GM18508 (cell line): ENCODE data around the gene GALNT18.

ENCODE experiments used
- ATAC-seq: cut with Tn5 transposase; IDR thresholded peaks from one replicate; pipeline ENCODE4 v1.9.1; 2021; ENCODE audit warnings: moderate number of reproducible peaks; ENCODE audit not compliant: insufficient read depth, unreplicated experiment

The GALNT18 gene

GRCh38 chr11:11338304-11338703 lies 283.5 kb downstream of the GALNT18 start:
- no peak for ATAC-seq

GRCh38 chr11:11336664-11337063 lies 285.1 kb downstream of the GALNT18 start:
- no peak for ATAC-seq

- no peak for ATAC-seq
These were observed 286.8 kb downstream of the GALNT18 start for GRCh38 chr11:11335043-11335442.

GRCh38 chr11:11334607-11335006 lies 287.2 kb downstream of the GALNT18 start:
- ATAC-seq, result no peak

- no peak for ATAC-seq
These were observed 289.6 kb downstream of the GALNT18 start for GRCh38 chr11:11332141-11332710.

GRCh38 chr11:11329062-11329806 lies 292.6 kb downstream of the GALNT18 start:
- no peak for ATAC-seq

- ATAC-seq, result no peak
These were observed 297.7 kb downstream of the GALNT18 start for GRCh38 chr11:11324090-11324489.

GRCh38 chr11:11322101-11322500 lies 299.7 kb downstream of the GALNT18 start:
- ATAC-seq, result no peak

GRCh38 chr11:11320825-11321224 lies 301.0 kb downstream of the GALNT18 start:
- ATAC-seq, result no peak

- no peak for ATAC-seq
These were observed 302.8 kb downstream of the GALNT18 start for GRCh38 chr11:11318961-11319360.

- ATAC-seq, result no peak
These were observed 303.3 kb downstream of the GALNT18 start for GRCh38 chr11:11318461-11318860.

GRCh38 chr11:11316651-11317230 lies 305.1 kb downstream of the GALNT18 start:
- ATAC-seq, result no peak

GRCh38 chr11:11313902-11314692 lies 307.7 kb downstream of the GALNT18 start:
- ATAC-seq, result no peak

- ATAC-seq, result no peak
These were observed 308.4 kb downstream of the GALNT18 start for GRCh38 chr11:11313426-11313825.

- ATAC-seq, result no peak
These were observed 309.1 kb downstream of the GALNT18 start for GRCh38 chr11:11312738-11313137.

GRCh38 chr11:11311169-11311568 lies 310.6 kb downstream of the GALNT18 start:
- ATAC-seq, result no peak

- ATAC-seq, result no peak
These were observed 311.9 kb downstream of the GALNT18 start for GRCh38 chr11:11309906-11310305.

GRCh38 chr11:11308249-11308648 lies 313.6 kb downstream of the GALNT18 start:
- ATAC-seq, result no peak

- ATAC-seq, result no peak
These were observed 314.9 kb downstream of the GALNT18 start for GRCh38 chr11:11306855-11307254.

- no peak for ATAC-seq
These were observed 317.3 kb downstream of the GALNT18 start for GRCh38 chr11:11304550-11304949.

GRCh38 chr11:11302565-11302964 lies 319.2 kb downstream of the GALNT18 start:
- no peak for ATAC-seq
